SHP77 (cell line): Measurements from ENCODE around the gene TAF7.
"Not testable (repeated sequence)": the region's sequence is repeated elsewhere in the genome, so short reads cannot be mapped to it uniquely, and the experiment has no call there.

Source experiments
- DNase-seq, 2 experiments: peaks; one replicate each; lab custom pipeline; 2025; lab: John Stamatoyannopoulos, UW

TAF7 gene

GRCh38 chr5:141320225-141321169 is at the start of gene TAF7:
Gene TAF7 (minus strand): TSS chr5:141320784. CDS start chr5:141320044, 740 bp downstream.
- peak; percentile 81 to 84 for DNase-seq

- no peak for DNase-seq
These were observed 45.7 kb upstream of the TAF7 start for GRCh38 chr5:141366016-141366896.

- no peak for DNase-seq
These were observed 43.5 kb upstream of the TAF7 start, which contains the start of gene PCDHGA5 for GRCh38 chr5:141363952-141364660. Gene PCDHGA5 (plus strand): TSS chr5:141364162. CDS start chr5:141364331, 169 bp downstream.

GRCh38 chr5:141362719-141363118 is 42.1 kb upstream of the TAF7 start:
- no peak for DNase-seq

GRCh38 chr5:141360685-141361084 is 40.1 kb upstream of the TAF7 start:
- DNase-seq, result no peak

- no peak for DNase-seq
These were observed 39.3 kb upstream of the TAF7 start, which contains the start of gene PCDHGB2 for GRCh38 chr5:141359790-141360426. Gene PCDHGB2 (plus strand): TSS chr5:141359994. CDS start chr5:141360136, 142 bp downstream.

GRCh38 chr5:141356950-141357349 is 36.4 kb upstream of the TAF7 start:
- no peak for DNase-seq

GRCh38 chr5:141356133-141356532 is 35.5 kb upstream of the TAF7 start:
- DNase-seq, result no peak

GRCh38 chr5:141355641-141356040 is 35.1 kb upstream of the TAF7 start:
- no peak for DNase-seq

GRCh38 chr5:141354900-141355469 is 34.4 kb upstream of the TAF7 start, which contains the start of gene PCDHGA4:
Gene PCDHGA4 (plus strand): TSS chr5:141355021. CDS start chr5:141355108, 87 bp downstream.
- DNase-seq, result no peak

- no peak for DNase-seq
These were observed 31.0 kb upstream of the TAF7 start for GRCh38 chr5:141351591-141351990.

GRCh38 chr5:141349917-141350619 is 29.5 kb upstream of the TAF7 start, which contains the start of gene PCDHGB1:
Gene PCDHGB1 (plus strand): TSS chr5:141350099. CDS start chr5:141350261, 162 bp downstream.
- DNase-seq, result peak; percentile 66 to 71

- DNase-seq, result not testable (repeated sequence)
These were observed 25.4 kb upstream of the TAF7 start for GRCh38 chr5:141346017-141346416.

GRCh38 chr5:141345327-141345726 is 24.7 kb upstream of the TAF7 start:
- DNase-seq, result no peak

- no peak for DNase-seq
These were observed 23.4 kb upstream of the TAF7 start for GRCh38 chr5:141343953-141344463.

GRCh38 chr5:141343242-141343952 is 22.8 kb upstream of the TAF7 start, which contains the start of gene PCDHGA3:
Gene PCDHGA3 (plus strand): TSS chr5:141343829. CDS start chr5:141344034, 205 bp downstream.
- no peak for DNase-seq

- DNase-seq, result no peak
These were observed 22.2 kb upstream of the TAF7 start for GRCh38 chr5:141342773-141343172.

- not testable (repeated sequence) for DNase-seq
These were observed 20.3 kb upstream of the TAF7 start for GRCh38 chr5:141340781-141341354.
